Caco-2 (cell line): Measurements from ENCODE around the gene CTNNA2. TPM values are rescaled to one million over a fixed set of nuclear protein-coding genes. Genes with fewer than 3 reads are reported as not detected.

ENCODE experiments used
- BruUV-seq: library from RNA; stranded (reverse); fragments of 400-500 nt; replicated peaks from 2 replicates; lab custom pipeline; 2021; lab: Mats Ljungman, UMichigan
- CTCF ChIA-PET: fragments of 300-600 bp; sonication (Branson Sonifier 250); formaldehyde crosslinking; loops from one replicate; lab custom pipeline; 2022; ENCODE audit warnings: antibody characterized with exemption; lab: Charles Lee
- POLR2A ChIA-PET: fragments of 300-600 bp; sonication (Branson Sonifier 250); formaldehyde crosslinking; loops from one replicate; lab custom pipeline; 2022; ENCODE audit warnings: antibody characterized with exemption; lab: Charles Lee
- DNase-seq, 2 experiments: peaks; one replicate each; pipeline versions ENCODE4 v3.0.0 to v3.0.0-alpha.2; 2020 to 2022
- H3K27me3 ChIP-seq: replicated peaks from 2 replicates; pipeline ENCODE4 v1.6.0; 2011; ENCODE audit warnings: low read length; ENCODE audit not compliant: control insufficient read depth, insufficient read depth
- H3K36me3 ChIP-seq: 2 replicates; pipeline ENCODE4 v1.5.1; 2011; ENCODE audit warnings: low read length; ENCODE audit not compliant: control insufficient read depth, insufficient read depth
- H3K4me1 ChIP-seq: fragments of 250-450 bp; sonication (Bioruptor Pico); 2 replicates; pipeline ENCODE4 v1.5.1; 2020; ENCODE audit warnings: mild to moderate bottlenecking
- H3K4me3 ChIP-seq: 2 replicates; pipeline ENCODE4 v1.5.1; 2011; ENCODE audit warnings: low read depth, mild to moderate bottlenecking, control low read depth, low read length
- H3K9me3 ChIP-seq: fragments of 250-450 bp; sonication (Bioruptor Pico); 2 replicates; pipeline ENCODE4 v1.5.1; 2020; ENCODE audit warnings: mild to moderate bottlenecking, moderate library complexity
- H3K27ac Mint-ChIP-seq: one replicate; pipeline ENCODE4 v1.8.0; 2022; ENCODE audit warnings: mixed read lengths; ENCODE audit not compliant: unreplicated experiment
- H3K27me3 Mint-ChIP-seq: one replicate; pipeline ENCODE4 v1.8.0; 2022; ENCODE audit warnings: mixed read lengths; ENCODE audit not compliant: insufficient read depth, unreplicated experiment
- H3K36me3 Mint-ChIP-seq: one replicate; pipeline ENCODE4 v1.8.0; 2022; ENCODE audit warnings: mild to moderate bottlenecking, mixed read lengths; ENCODE audit not compliant: insufficient read depth, unreplicated experiment
- H3K4me1 Mint-ChIP-seq: one replicate; pipeline ENCODE4 v1.8.0; 2022; ENCODE audit warnings: low read depth, mixed read lengths; ENCODE audit not compliant: unreplicated experiment
- H3K4me3 Mint-ChIP-seq: one replicate; pipeline ENCODE4 v1.8.0; 2022; ENCODE audit warnings: mild to moderate bottlenecking, moderate library complexity, mixed read lengths; ENCODE audit not compliant: unreplicated experiment
- H3K9me3 Mint-ChIP-seq: one replicate; pipeline ENCODE4 v1.8.0; 2022; ENCODE audit warnings: mixed read lengths; ENCODE audit not compliant: unreplicated experiment
- intact Hi-C: fragments of 100-400 bp; cut with micrococcal nuclease; formaldehyde crosslinking; loops from one replicate; pipeline ENCODE4 v1.10.0; 2022; ENCODE audit not compliant: unreplicated experiment
- total RNA-seq: library from RNA; stranded (reverse); gene quantifications from 2 replicates; pipeline ENCODE4 v1.2.3, GENCODE V29; 2022
- TF ChIP-seq, protein P1 (sequence below), 2 experiments: fragments of 200-600 bp in 1 of 2; IDR thresholded peaks; 1 replicate in 1 of 2; 2 replicates in 1 of 2; pipeline versions ENCODE4 v1.5.1 to v1.8.0; 2011 to 2022; ENCODE audit warnings: antibody characterized with exemption in 1 of 2, control low read depth in 1 of 2, inconsistent platforms in 1 of 2, low read depth in 1 of 2, low read length in 1 of 2, mild to moderate bottlenecking in 1 of 2, moderate library complexity in 1 of 2; ENCODE audit not compliant: insufficient read depth in 1 of 2, severe bottlenecking in 1 of 2, unreplicated experiment in 1 of 2

CTNNA2 gene
- total RNA-seq, 1 experiment from 2014 or later = not detected

DNA sequence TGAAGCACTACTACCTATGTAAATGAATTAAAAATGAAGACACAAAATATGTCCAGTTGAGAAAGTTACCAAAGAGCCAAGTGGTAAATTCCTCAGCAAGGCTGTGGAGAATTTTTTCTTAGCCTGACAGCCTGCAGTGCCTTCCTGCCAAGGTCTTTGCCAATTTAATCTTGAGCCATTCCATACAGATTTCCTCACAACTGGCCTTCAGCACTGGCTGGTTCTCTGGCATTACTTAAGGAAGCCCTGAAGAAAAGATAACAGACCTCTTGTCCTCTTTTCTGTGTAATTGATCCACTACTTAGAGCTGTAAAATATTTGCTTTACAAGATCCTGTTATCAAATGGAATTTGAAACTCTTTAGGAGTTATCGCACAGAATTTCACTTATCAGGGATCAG, 1125.9 kb downstream of the CTNNA2 start:
- Histone ChIP-seq H3K27me3 (no peaks in the 10 kb centered on the region), H3K4me1 (peaks cover 37% of the 10 kb centered on the region), H3K4me3 (no peak overlapping the region), H3K9me3 (peaks cover 8% of the 10 kb centered on the region), H3K36me3 (no peaks in the 10 kb centered on the region)
- TF ChIP-seq, protein P1, sequence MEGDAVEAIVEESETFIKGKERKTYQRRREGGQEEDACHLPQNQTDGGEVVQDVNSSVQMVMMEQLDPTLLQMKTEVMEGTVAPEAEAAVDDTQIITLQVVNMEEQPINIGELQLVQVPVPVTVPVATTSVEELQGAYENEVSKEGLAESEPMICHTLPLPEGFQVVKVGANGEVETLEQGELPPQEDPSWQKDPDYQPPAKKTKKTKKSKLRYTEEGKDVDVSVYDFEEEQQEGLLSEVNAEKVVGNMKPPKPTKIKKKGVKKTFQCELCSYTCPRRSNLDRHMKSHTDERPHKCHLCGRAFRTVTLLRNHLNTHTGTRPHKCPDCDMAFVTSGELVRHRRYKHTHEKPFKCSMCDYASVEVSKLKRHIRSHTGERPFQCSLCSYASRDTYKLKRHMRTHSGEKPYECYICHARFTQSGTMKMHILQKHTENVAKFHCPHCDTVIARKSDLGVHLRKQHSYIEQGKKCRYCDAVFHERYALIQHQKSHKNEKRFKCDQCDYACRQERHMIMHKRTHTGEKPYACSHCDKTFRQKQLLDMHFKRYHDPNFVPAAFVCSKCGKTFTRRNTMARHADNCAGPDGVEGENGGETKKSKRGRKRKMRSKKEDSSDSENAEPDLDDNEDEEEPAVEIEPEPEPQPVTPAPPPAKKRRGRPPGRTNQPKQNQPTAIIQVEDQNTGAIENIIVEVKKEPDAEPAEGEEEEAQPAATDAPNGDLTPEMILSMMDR (IDR thresholded peaks at IDR 0.05; ENCODE audit: insufficient read depth in 1 of 2, low read depth in 1 of 2, low read length in 1 of 2, severe bottlenecking in 1 of 2, unreplicated experiment in 1 of 2) = no peak
- Mint-ChIP-seq H3K9me3 (peaks cover 25% of the 10 kb centered on the region), H3K36me3 (no peaks in the 10 kb centered on the region), H3K27me3 (no peaks in the 10 kb centered on the region), H3K27ac (no peak overlapping the region), H3K4me1 (no peaks in the 10 kb centered on the region), H3K4me3 (no peak overlapping the region)
- CTCF ChIA-PET = no interaction called here
- peak; percentile 38 to 46 for DNase-seq
- intact Hi-C loops = no loop called here
- no TSS peak for BruUV-seq
- POLR2A ChIA-PET = no interaction called here

DNA sequence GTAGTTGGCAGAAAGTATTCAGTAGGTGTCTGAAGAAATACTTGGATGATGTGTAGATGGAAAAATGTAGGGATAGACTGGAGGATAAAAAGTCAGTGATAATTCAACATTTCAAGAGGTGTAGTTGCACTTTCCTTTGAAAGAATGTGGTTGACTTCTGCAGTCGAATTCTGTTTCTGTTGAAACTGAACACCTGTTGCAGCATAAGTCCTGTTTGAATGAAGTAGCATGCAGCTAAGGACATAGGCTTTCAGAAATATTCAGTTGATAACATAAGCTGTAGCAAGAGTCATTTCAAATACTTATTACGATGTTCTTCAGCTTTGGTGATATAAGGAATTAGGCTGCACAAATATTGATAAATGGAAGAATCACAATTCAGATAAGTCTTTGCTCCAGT, 1129.6 kb downstream of the CTNNA2 start:
- H3K36me3 ChIP-seq = no peaks in the 10 kb centered on the region
- Mint-ChIP-seq H3K27me3 (no peaks in the 10 kb centered on the region), H3K27ac (no peak overlapping the region), H3K4me3 (no peak overlapping the region), H3K4me1 (no peaks in the 10 kb centered on the region), H3K9me3 (no peaks in the 10 kb centered on the region), H3K36me3 (no peaks in the 10 kb centered on the region)
- ChIA-PET CTCF (no interaction called here), POLR2A (no interaction called here)
- peaks cover 37% of the 10 kb centered on the region for H3K4me1 ChIP-seq
- intact Hi-C loops = loop anchor here (5.0 kb wide), 1 partner anchor 205 kb away; no protein-coding TSS in a partner anchor
- no peak overlapping the region for H3K4me3 ChIP-seq
- peaks cover 8% of the 10 kb centered on the region for H3K9me3 ChIP-seq
- TF ChIP-seq, protein P1 (IDR thresholded peaks at IDR 0.05; ENCODE audit: insufficient read depth in 1 of 2, low read depth in 1 of 2, low read length in 1 of 2, severe bottlenecking in 1 of 2, unreplicated experiment in 1 of 2) = no peak
- BruUV-seq = no TSS peak
- DNase-seq = no peak
- H3K27me3 ChIP-seq = no peaks in the 10 kb centered on the region

DNA sequence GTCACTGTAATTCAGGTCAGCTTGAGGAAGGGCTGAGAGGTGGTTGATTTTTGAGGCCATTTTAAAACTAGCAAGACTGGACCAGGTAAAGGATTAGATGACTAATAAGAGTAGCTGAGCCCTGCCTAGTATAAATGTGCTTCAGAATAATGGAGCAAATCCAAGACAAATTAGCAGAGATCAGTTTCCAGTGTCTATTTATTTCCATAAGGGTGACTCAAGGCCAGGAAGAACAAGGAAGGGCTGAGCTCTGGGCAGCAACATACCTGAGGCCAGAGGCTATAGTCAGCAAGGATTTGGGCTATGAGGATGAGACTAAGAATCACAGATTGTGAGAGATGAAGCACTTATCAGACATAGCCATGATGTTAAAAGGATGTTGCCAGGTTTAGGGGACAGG, 1130.7 kb downstream of the CTNNA2 start:
- Mint-ChIP-seq H3K9me3 (no peaks in the 10 kb centered on the region), H3K36me3 (no peaks in the 10 kb centered on the region), H3K27me3 (no peaks in the 10 kb centered on the region), H3K27ac (no peak overlapping the region), H3K4me1 (no peaks in the 10 kb centered on the region), H3K4me3 (no peak overlapping the region)
- Histone ChIP-seq H3K36me3 (no peaks in the 10 kb centered on the region), H3K27me3 (no peaks in the 10 kb centered on the region), H3K9me3 (peaks cover 6% of the 10 kb centered on the region), H3K4me3 (no peak overlapping the region), H3K4me1 (peaks cover 28% of the 10 kb centered on the region)
- TF ChIP-seq, protein P1 (IDR thresholded peaks at IDR 0.05; ENCODE audit: insufficient read depth in 1 of 2, low read depth in 1 of 2, low read length in 1 of 2, severe bottlenecking in 1 of 2, unreplicated experiment in 1 of 2) = no peak
- DNase-seq = no peak
- BruUV-seq = no TSS peak
- ChIA-PET CTCF (no interaction called here), POLR2A (no interaction called here)
- intact Hi-C loops = loop anchor here (5.0 kb wide), 1 partner anchor 204 kb away; no protein-coding TSS in a partner anchor
